ENCODE measurements around the gene XAGE1A.

DNA sequence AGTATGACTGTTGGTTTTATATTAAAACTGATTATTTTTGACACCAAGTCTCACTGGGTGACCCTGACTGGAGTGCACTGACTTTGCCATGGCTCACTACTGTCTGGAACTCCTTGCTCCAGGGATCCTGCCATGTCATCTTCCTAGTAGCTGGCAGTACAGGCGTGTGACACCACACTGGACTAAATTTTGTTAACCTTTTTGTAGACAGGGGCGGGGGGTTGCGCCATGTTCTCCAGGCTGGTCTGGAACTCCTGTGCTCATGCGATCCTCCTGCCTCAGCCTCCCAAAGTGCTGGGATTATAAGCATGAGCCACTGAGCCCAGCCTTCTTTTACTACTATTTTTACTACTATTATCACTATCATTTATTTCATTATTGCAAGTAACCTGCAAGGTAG, 8.9 kb downstream of the XAGE1A start:
- TF ChIP-seq POLR2AphosphoS5 (IDR thresholded peaks at IDR 0.05) (no peak), CTCF (IDR thresholded peaks at IDR 0.05) (no peak)
